K562 (cell line): ENCODE results near the gene KIF5C. TPM values are rescaled to one million over a fixed set of nuclear protein-coding genes. Genes with fewer than 3 reads are reported as not detected.

Experiments used
- ATAC-seq: fragments of 200-7000 bp; cut with Tn5 transposase; 3 replicates; pipeline ENCODE4 v1.9.1; 2020; ENCODE audit warnings: moderate library complexity
- BruUV-seq: library from RNA; stranded (reverse); fragments of 400-500 nt; replicated peaks from 2 replicates; lab custom pipeline; 2021; lab: Mats Ljungman, UMichigan
- CTCF ChIA-PET: fragments of 300-600 bp; formaldehyde crosslinking; extraction: SDS; loops from one replicate; lab custom pipeline; 2021; ENCODE audit warnings: low intra/inter-chr PET ratio; lab: Yijun Ruan, JAX
- POLR2A ChIA-PET: fragments of 300-600, 350-650 bp; sonication (Branson Sonifier 250); formaldehyde crosslinking; extraction: SDS; loops from one replicate; lab custom pipeline; 2021; ENCODE audit warnings: antibody characterized with exemption, inconsistent platforms; lab: Yijun Ruan, JAX
- DNase-seq, 4 experiments: peaks; one replicate each; pipeline versions ENCODE4 v3.0.0 to v3.0.0-alpha.2; 2011 to 2018; ENCODE audit warnings: low spot score in 3 of 4, mixed read lengths in 3 of 4; ENCODE audit errors: extremely low read depth in 1 of 4
- FAIRE-seq: peaks from 2 replicates; lab custom pipeline; 2011; peaks lifted over from hg19 to GRCh38; lab: Jason Lieb, UNC
- H2AFZ ChIP-seq: 2 replicates; pipeline ENCODE4 v1.6.0; 2011; ENCODE audit warnings: low read depth, low read length, control low read depth, inconsistent platforms
- H3K27ac ChIP-seq: fragments of 200-600 bp; 3 replicates; pipeline ENCODE4 v1.8.0; 2011; ENCODE audit warnings: low read depth, mild to moderate bottlenecking, control low read depth, inconsistent platforms, low read length, moderate library complexity, mixed read lengths; ENCODE audit errors: extremely low read depth
- H3K27me3 ChIP-seq, 2 experiments: fragments of 300-600 bp in 1 of 2; 2 replicates in 1 of 2; 3 replicates in 1 of 2; pipeline versions ENCODE4 v1.6.0 to v1.8.0; 2011; ENCODE audit warnings: inconsistent platforms in 2 of 2, low read length in 2 of 2, mild to moderate bottlenecking in 1 of 2, mixed read lengths in 1 of 2, moderate library complexity in 1 of 2; ENCODE audit not compliant: control insufficient read depth in 2 of 2, insufficient read depth in 2 of 2
- H3K36me3 ChIP-seq: fragments of 300-600 bp; 3 replicates; pipeline ENCODE4 v1.8.0; 2011; ENCODE audit warnings: mild to moderate bottlenecking, low read length, inconsistent platforms; ENCODE audit not compliant: control insufficient read depth, insufficient read depth
- H3K4me1 ChIP-seq, 2 experiments: fragments of 200-600 bp in 1 of 2; replicated peaks in 1 of 2; 2 replicates in 1 of 2; 3 replicates in 1 of 2; pipeline versions ENCODE4 v1.5.1 to v1.8.0; 2011; ENCODE audit warnings: inconsistent platforms in 2 of 2, low read length in 2 of 2, mild to moderate bottlenecking in 1 of 2, mixed read lengths in 1 of 2, moderate library complexity in 1 of 2; ENCODE audit not compliant: control insufficient read depth in 2 of 2, insufficient read depth in 2 of 2
- H3K4me2 ChIP-seq: 2 replicates; pipeline ENCODE4 v1.6.1; 2011; ENCODE audit warnings: low read length, control low read depth, inconsistent platforms, mixed read lengths; ENCODE audit not compliant: insufficient read depth
- H3K4me3 ChIP-seq: fragments of 200-600 bp; sonication (generic), shearing (Covaris generic); 2 replicates; pipeline ENCODE4 v1.5.1; 2016; ENCODE audit warnings: control low read depth, inconsistent platforms
- H3K79me2 ChIP-seq: fragments of 200-600 bp; 3 replicates; pipeline ENCODE4 v1.8.0; 2011; ENCODE audit warnings: low read length, inconsistent platforms; ENCODE audit not compliant: control insufficient read depth, insufficient read depth
- H3K9ac ChIP-seq, 2 experiments: 2 replicates each; pipeline versions ENCODE4 v1.6.0 to v1.6.1; 2011; ENCODE audit warnings: low read depth in 2 of 2, low read length in 2 of 2, control low read depth in 1 of 2, inconsistent platforms in 1 of 2, mild to moderate bottlenecking in 1 of 2, mixed read lengths in 1 of 2; ENCODE audit not compliant: insufficient read depth in 1 of 2
- H3K9me1 ChIP-seq: one replicate; pipeline ENCODE4 v1.6.0; 2011; ENCODE audit warnings: inconsistent platforms, mild to moderate bottlenecking, low read length, moderate library complexity; ENCODE audit not compliant: control insufficient read depth, insufficient read depth
- H3K9me3 ChIP-seq: replicated peaks from 2 replicates; pipeline ENCODE4 v1.5.1; 2011; ENCODE audit warnings: low read depth, low read length, inconsistent platforms; ENCODE audit not compliant: control insufficient read depth, insufficient read depth
- H4K20me1 ChIP-seq: replicated peaks from 2 replicates; pipeline ENCODE4 v1.6.1; 2011; ENCODE audit warnings: low read length, inconsistent platforms, mixed read lengths; ENCODE audit not compliant: control insufficient read depth, insufficient read depth
- FOSL1 ChIP-seq: fragments of 200-800 bp; sonication (Bioruptor generic); conservative IDR thresholded peaks from 2 replicates; pipeline ENCODE4 v1.6.1; 2016; ENCODE audit warnings: missing genetic modification characterization, missing compliant biosample characterization
- PHB ChIP-seq: fragments of 250-450 bp; sonication (Bioruptor Pico); IDR thresholded peaks from 2 replicates; pipeline ENCODE4 v1.5.0; 2021
- STAG1 ChIP-seq: sonication (generic); formaldehyde crosslinking; IDR thresholded peaks from 2 replicates; pipeline ENCODE4 v1.5.0; 2020; ENCODE audit warnings: missing genetic modification reagents, borderline replicate concordance
- ZC3H11A ChIP-seq: IDR thresholded peaks from 2 replicates; pipeline ENCODE4 v1.6.1; 2012; ENCODE audit warnings: low read depth, low read length, improper control_type of control experiment
- ZNF224 ChIP-seq: sonication (generic); formaldehyde crosslinking; IDR thresholded peaks from 2 replicates; pipeline ENCODE4 v1.8.0; 2022; ENCODE audit warnings: mild to moderate bottlenecking, missing genetic modification reagents
- WGBS: fragments of 100-300 bp; shearing (Covaris generic); methylation state at CpG from one replicate; pipeline ENCODE4 v1.1.6; 2016; ENCODE audit warnings: low coverage, mixed read lengths; ENCODE audit not compliant: insufficient coverage; ENCODE audit errors: missing lambda C conversion rate; 5-methylcytosine and 5-hydroxymethylcytosine counted together
- in situ Hi-C: fragments of 300-500 bp; cut with MboI; formaldehyde crosslinking; loops from 4 replicates; pipeline ENCODE4 v1.15.0; 2018; ENCODE audit warnings: inconsistent platforms, mixed read lengths
- intact Hi-C: fragments of 100-400 bp; cut with micrococcal nuclease; formaldehyde crosslinking; loops from 2 replicates; pipeline ENCODE4 v1.14.2; 2022
- polyA plus RNA-seq, 8 experiments: library from polyadenylated mRNA; depleted of rRNA in 4 of 8; stranded (reverse) in 5 of 8; unstranded in 3 of 8; fragments of >200 nt; fragmentation: Nextera tagmentation in 2 of 8; fragmentation: Illumina TruSeq in 1 of 8; extraction: Ambion mirVana in 2 of 8; extraction: Trizol in 1 of 8; gene quantifications; 2 replicates each; pipeline versions ENCODE4 v1.2.1 to v1.2.3, GENCODE V29; 2011 to 2014; ENCODE audit warnings: inconsistent platforms in 1 of 8, missing spikeins in 1 of 8
- total RNA-seq, 7 experiments: library from RNA; depleted of rRNA in 6 of 7; stranded (reverse); fragments of >200 nt in 6 of 7; fragmentation: Illumina TruSeq in 2 of 7; extraction: Trizol in 2 of 7; gene quantifications; 2 replicates each; pipeline versions ENCODE4 v1.2.1 to v1.2.3, GENCODE V29; 2011 to 2021; ENCODE audit warnings: low replicate concordance in 1 of 7
- TF ChIP-seq, protein P1 (sequence below): sonication (generic); formaldehyde crosslinking; IDR thresholded peaks from 2 replicates; pipeline ENCODE4 v1.8.0; 2022; ENCODE audit warnings: mild to moderate bottlenecking, missing genetic modification reagents
- TF ChIP-seq, protein P2 (sequence below): fragments of 450-650 bp; formaldehyde crosslinking; IDR thresholded peaks from 2 replicates; pipeline ENCODE4 v1.4.0; 2020; ENCODE audit warnings: mild to moderate bottlenecking, moderate library complexity

KIF5C gene
- total and polyA plus RNA-seq, 9 of the 15 experiments (the other 6 are each of a cell fraction or from before 2014, with no cell fraction given) = 0.01 to 0.09 (median 0.01) TPM; not detected in 6

DNA sequence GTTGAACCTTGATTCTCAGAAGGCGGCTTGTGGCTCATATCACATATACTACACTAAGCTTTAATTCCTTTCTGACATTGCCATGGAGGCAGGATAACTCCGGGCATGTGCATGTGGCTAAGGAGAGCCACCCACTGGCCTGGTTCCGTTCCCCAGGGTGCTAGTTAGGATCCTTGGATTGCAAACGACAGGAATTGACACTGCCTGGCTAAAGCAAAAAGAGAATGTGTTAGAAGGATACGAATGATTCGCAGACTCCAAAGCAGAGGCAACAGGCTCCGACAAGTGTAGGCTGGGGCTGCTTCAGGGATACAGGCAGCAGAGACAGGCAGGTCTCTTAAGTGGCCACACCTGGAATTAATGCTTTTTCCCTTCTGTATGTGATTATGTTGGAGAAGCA, 92.0 kb downstream of the KIF5C start:
- no peak overlapping the region for H3K4me2 ChIP-seq
- 2% methylated on average over 7 of the region's 7 CpGs for WGBS
- CTCF ChIA-PET = no interaction called here
- FAIRE-seq (no peak), ATAC-seq (no peak), DNase-seq (no peak)
- in situ Hi-C loops = no loop called here
- TF ChIP-seq, protein P1, sequence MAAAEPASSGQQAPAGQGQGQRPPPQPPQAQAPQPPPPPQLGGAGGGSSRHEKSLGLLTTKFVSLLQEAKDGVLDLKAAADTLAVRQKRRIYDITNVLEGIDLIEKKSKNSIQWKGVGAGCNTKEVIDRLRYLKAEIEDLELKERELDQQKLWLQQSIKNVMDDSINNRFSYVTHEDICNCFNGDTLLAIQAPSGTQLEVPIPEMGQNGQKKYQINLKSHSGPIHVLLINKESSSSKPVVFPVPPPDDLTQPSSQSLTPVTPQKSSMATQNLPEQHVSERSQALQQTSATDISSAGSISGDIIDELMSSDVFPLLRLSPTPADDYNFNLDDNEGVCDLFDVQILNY (CRISPR knock-in tag) = no peak
- TF ChIP-seq ZNF224 (CRISPR knock-in tag) (no peak), PHB (CRISPR knock-in tag) (no peak), ZC3H11A (no peak), STAG1 (no peak), FOSL1 (tag) (no peak)
- TF ChIP-seq, protein P2, sequence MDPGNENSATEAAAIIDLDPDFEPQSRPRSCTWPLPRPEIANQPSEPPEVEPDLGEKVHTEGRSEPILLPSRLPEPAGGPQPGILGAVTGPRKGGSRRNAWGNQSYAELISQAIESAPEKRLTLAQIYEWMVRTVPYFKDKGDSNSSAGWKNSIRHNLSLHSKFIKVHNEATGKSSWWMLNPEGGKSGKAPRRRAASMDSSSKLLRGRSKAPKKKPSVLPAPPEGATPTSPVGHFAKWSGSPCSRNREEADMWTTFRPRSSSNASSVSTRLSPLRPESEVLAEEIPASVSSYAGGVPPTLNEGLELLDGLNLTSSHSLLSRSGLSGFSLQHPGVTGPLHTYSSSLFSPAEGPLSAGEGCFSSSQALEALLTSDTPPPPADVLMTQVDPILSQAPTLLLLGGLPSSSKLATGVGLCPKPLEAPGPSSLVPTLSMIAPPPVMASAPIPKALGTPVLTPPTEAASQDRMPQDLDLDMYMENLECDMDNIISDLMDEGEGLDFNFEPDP (CRISPR knock-in tag) = no peak
- no peak overlapping the region for H3K27ac ChIP-seq
- H3K79me2 ChIP-seq = no peaks in the 10 kb centered on the region
- BruUV-seq = no TSS peak
- H4K20me1 ChIP-seq = no peaks in the 10 kb centered on the region
- H3K27me3 ChIP-seq = peaks cover 0 to 11% of the 10 kb centered on the region in 2 experiments; a peak in 2 of 5 replicates
- H3K4me1 ChIP-seq = no peaks in the 10 kb centered on the region
- H3K9ac ChIP-seq = no peak overlapping the region
- H3K9me3 ChIP-seq = no peaks in the 10 kb centered on the region
- no peak overlapping the region for H3K4me3 ChIP-seq
- H3K36me3 ChIP-seq = no peaks in the 10 kb centered on the region
- H2AFZ ChIP-seq = no peak overlapping the region
- POLR2A ChIA-PET = interaction anchor here (0.7 kb wide), 1 partner anchor 8 kb away, joined by 3 read pairs; no protein-coding TSS in a partner anchor
- H3K9me1 ChIP-seq = no peaks in the 10 kb centered on the region
- intact Hi-C loops = no loop called here
